Psoas muscle (tissue), 8 donors: ENCODE results near the gene CILP. TPM values are rescaled to one million over a fixed set of nuclear protein-coding genes. Genes with fewer than 3 reads are reported as not detected.

ENCODE experiments used
- ATAC-seq, 4 donors: fragments of 200-7000 bp; cut with Tn5 transposase; one replicate each; pipeline ENCODE4 v1.9.1; 2020; ENCODE audit warnings: moderate library complexity in 3 of 4, mild to moderate bottlenecking in 2 of 4
- DNase-seq, 2 donors: peaks; one replicate each; pipeline ENCODE4 v3.0.0-alpha.2; 2020
- H3K27ac ChIP-seq: fragments of 200-600 bp; one replicate; pipeline ENCODE4 v1.8.0; 2022
- H3K27me3 ChIP-seq, 3 donors: fragments of 200-600 bp in 1 of 3; one replicate each; pipeline versions ENCODE4 v1.6.1 to v1.8.0; 2013 to 2022; ENCODE audit warnings: low read length in 2 of 3, mild to moderate bottlenecking in 2 of 3, moderate library complexity in 1 of 3; ENCODE audit not compliant: insufficient read depth in 3 of 3
- H3K36me3 ChIP-seq, 2 donors: fragments of 200-600 bp in 1 of 2; one replicate each; pipeline versions ENCODE4 v1.6.1 to v1.8.0; 2013 to 2022; ENCODE audit warnings: low read depth in 1 of 2, mild to moderate bottlenecking in 1 of 2, moderate library complexity in 1 of 2; ENCODE audit not compliant: insufficient read depth in 1 of 2
- H3K4me1 ChIP-seq: fragments of 200-600 bp; one replicate; pipeline ENCODE4 v1.8.0; 2022
- H3K4me3 ChIP-seq: fragments of 200-600 bp; one replicate; pipeline ENCODE4 v1.8.0; 2022; ENCODE audit warnings: mild to moderate bottlenecking
- H3K9me3 ChIP-seq: fragments of 200-600 bp; one replicate; pipeline ENCODE4 v1.8.0; 2022
- WGBS, 3 donors: extraction: QIAGEN DNeasy Blood & Tissue Kit; methylation state at CpG; one replicate each; pipeline versions ENCODE4 v1.1.6 to v1.1.7; 2013; 5-methylcytosine and 5-hydroxymethylcytosine counted together
- intact Hi-C, 2 donors: fragments of 100-400 bp; cut with DNase I; formaldehyde crosslinking; loops; one replicate each; pipeline versions ENCODE4 v1.11.0 to v1.14.2; 2022
- polyA plus RNA-seq, 3 donors: library from polyadenylated mRNA; stranded (reverse); fragments of 200-250 nt; gene quantifications; one replicate each; pipeline ENCODE4 v1.2.3, GENCODE V29; 2013
- total RNA-seq, 4 donors: library from RNA; stranded (reverse); fragmentation: NEBNext Ultra II Directional in 2 of 4; extraction: Animal tissue kit (Norgen Biotek cat#: 25700) in 2 of 4; gene quantifications; one replicate each; pipeline versions ENCODE4 v1.2.1 to v1.2.4, GENCODE V29; 2021 to 2023
- TF ChIP-seq, protein P1 (sequence below): fragments of 200-600 bp; IDR thresholded peaks from one replicate; pipeline ENCODE4 v1.8.0; 2022; ENCODE audit warnings: antibody characterized with exemption
- donor health status: healthy with polysubstance abuse.
- donor health status: DM: no; HTN: no; CAD: no; lungs with moderate emphysema.
- donor health status: Bipolar disorder and iron deficiency.
- donor health status: healthy.
- donor health status: DM: yes; HTN: yes; CAD: no.
- donor health status: DM: no; HTN: no; CAD: no.
- donor health status: DM: no; HTN: no; CAD: no.
- donor health status: DM: yes; HTN: yes; CAD: no.

The CILP gene
- total and polyA plus RNA-seq, 7 donors, result 3.9 to 31.7 (median 7.3) TPM

DNA sequence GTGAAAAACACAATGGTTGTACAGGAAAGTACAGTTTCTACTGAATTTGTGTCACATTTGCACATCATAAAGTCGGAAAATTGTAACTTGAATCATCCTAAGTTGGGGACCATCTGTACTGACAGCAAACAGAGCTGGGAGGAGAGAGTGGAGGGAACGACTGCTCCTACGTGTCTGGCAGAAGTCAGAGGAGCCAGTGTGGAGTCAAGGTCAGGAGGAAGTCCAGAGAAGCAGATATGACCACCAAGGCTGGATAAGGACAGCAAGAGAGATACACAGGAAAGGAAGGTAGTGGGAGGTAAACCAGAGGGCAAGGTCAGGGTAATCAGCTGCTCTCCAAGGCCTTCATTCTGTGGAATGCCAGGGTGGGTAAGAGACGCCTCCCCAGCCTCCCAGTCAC is 2.7 kb upstream of the CILP start:
- no peaks in the 10 kb centered on the region for H3K27me3 ChIP-seq
- no peaks in the 10 kb centered on the region for H3K9me3 ChIP-seq
- H3K4me1 ChIP-seq, result peaks cover 18% of the 10 kb centered on the region
- TF ChIP-seq, protein P1, sequence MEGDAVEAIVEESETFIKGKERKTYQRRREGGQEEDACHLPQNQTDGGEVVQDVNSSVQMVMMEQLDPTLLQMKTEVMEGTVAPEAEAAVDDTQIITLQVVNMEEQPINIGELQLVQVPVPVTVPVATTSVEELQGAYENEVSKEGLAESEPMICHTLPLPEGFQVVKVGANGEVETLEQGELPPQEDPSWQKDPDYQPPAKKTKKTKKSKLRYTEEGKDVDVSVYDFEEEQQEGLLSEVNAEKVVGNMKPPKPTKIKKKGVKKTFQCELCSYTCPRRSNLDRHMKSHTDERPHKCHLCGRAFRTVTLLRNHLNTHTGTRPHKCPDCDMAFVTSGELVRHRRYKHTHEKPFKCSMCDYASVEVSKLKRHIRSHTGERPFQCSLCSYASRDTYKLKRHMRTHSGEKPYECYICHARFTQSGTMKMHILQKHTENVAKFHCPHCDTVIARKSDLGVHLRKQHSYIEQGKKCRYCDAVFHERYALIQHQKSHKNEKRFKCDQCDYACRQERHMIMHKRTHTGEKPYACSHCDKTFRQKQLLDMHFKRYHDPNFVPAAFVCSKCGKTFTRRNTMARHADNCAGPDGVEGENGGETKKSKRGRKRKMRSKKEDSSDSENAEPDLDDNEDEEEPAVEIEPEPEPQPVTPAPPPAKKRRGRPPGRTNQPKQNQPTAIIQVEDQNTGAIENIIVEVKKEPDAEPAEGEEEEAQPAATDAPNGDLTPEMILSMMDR, result no peak
- DNase-seq (no peak), ATAC-seq (no peak)
- no peak overlapping the region for H3K27ac ChIP-seq
- intact Hi-C loops, result no loop called here
- WGBS, 3 donors, result 80 to 89% (median 85%) methylated on average over 4 of the region's 4 CpGs
- H3K36me3 ChIP-seq, result no peaks in the 10 kb centered on the region
- H3K4me3 ChIP-seq, result no peak overlapping the region

DNA sequence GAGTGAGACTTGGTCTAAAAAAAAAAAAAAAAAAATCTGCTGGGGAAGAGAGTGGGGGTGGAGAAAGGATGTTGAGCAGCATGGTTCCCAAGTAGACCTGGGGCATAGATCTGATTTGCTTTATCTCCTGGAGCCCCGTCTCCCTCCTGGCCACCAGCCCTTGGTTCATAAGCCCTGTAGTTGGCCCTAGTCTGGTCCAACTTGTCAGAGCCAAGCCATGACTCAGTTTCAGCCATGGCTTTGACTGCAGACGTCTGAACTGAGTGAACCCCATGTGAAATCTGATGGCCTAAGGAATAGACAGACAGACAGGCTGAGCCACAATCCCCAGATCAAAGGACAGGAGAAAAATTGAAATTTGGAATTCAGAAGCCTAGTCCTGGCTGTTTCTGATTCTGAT is 2.0 kb upstream of the CILP start:
- H3K4me1 ChIP-seq, result peaks cover 18% of the 10 kb centered on the region
- 28 to 77% (median 42%) methylated on average over 2 of the region's 2 CpGs for WGBS, 3 donors
- no peak overlapping the region for H3K27ac ChIP-seq
- no peaks in the 10 kb centered on the region for H3K27me3 ChIP-seq
- TF ChIP-seq, protein P1, result no peak
- H3K36me3 ChIP-seq, result no peaks in the 10 kb centered on the region
- DNase-seq (peak in 1 of 2 donors; percentile 46), ATAC-seq (peak in 1 of 4 donors; percentile 49)
- H3K4me3 ChIP-seq, result no peak overlapping the region
- intact Hi-C loops, result no loop called here
- no peaks in the 10 kb centered on the region for H3K9me3 ChIP-seq

DNA sequence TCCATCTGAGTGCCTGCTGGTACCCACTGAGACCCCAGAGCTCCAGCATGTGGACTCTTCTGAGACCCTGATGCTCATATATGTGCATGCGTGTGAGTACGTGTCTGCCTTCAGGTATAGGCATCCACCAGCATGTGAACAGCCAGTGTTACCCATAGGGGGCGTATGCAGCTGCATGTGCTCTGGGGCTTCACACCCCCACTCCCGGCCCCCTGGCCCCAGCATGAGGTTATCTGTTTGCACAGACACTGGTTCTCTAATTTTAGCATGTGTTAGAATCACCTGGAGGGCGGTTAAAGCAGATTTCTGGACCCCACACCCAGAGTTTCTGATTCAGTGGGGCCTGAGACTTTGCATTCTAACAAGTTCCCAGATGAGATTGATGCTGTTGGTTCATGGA is 824 bp upstream of the CILP start:
- ATAC-seq (peak in 3 of 4 donors; percentile 30 to 37 (median 32)), DNase-seq (no peak)
- Histone ChIP-seq H3K27ac (peak overlapping the region; percentile 53), H3K36me3 (no peaks in the 10 kb centered on the region), H3K4me1 (peaks cover 18% of the 10 kb centered on the region), H3K4me3 (no peak overlapping the region), H3K9me3 (no peaks in the 10 kb centered on the region), H3K27me3 (no peaks in the 10 kb centered on the region)
- TF ChIP-seq, protein P1, result peak; percentile 18
- 70 to 74% (median 70%) methylated on average over 5 of the region's 5 CpGs for WGBS, 3 donors
- intact Hi-C loops, result no loop called here

DNA sequence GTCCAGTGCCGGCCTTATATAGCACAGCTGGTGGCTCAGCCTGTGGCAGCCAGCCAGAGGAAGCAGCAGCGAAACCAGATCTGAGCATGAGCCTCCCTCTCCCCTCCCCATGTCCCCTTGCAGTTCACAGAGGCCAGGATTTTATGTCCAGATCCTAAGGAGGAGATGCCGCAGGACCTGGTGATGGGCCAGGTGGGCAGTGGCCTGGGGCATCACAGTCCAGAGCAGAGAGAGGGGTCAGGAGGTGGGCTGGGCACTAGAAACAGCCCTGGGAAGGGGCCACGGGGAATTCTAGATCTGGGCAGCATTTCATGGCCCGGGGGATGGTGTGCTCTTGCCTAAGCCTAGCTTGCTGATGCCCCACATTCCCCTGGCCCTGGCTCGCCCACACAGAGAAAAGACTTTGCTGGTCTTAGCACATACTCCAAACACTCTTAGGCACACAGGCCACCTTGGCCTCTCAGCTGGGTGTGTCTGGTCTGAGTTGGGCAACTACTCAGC is 259 bp upstream of the CILP start:
- TF ChIP-seq, protein P1, result no peak
- no peaks in the 10 kb centered on the region for H3K36me3 ChIP-seq
- peak overlapping the region; percentile 41 for H3K4me3 ChIP-seq
- peak overlapping the region; percentile 53 for H3K27ac ChIP-seq
- ATAC-seq (peak; percentile 54 to 90 (median 84)), DNase-seq (peak; percentile 66 to 86)
- no peaks in the 10 kb centered on the region for H3K9me3 ChIP-seq
- H3K27me3 ChIP-seq, result no peaks in the 10 kb centered on the region
- 14 to 24% (median 16%) methylated on average over 5 to 6 of the region's 6 CpGs for WGBS, 3 donors
- intact Hi-C loops, result no loop called here
- H3K4me1 ChIP-seq, result peaks cover 18% of the 10 kb centered on the region
